CD4-positive, alpha-beta T cell treated with Interleukin-1 beta for 1 hour (primary cell): ENCODE results near the gene CFAP20.
A peak's percentile ranks its signal among the peaks of the same experiment; 100 is the strongest.

Experiments used
- DNase-seq, 2 donors: peaks; one replicate each; pipeline ENCODE4 v3.0.0-alpha.2; 2020 to 2022

The CFAP20 gene

GRCh38 chr16:58129097-58129936 lies at the start of gene CFAP20:
CFAP20 (minus strand) TSS chr16:58129381; CDS start chr16:58129115, 266 bp downstream.
- peak; percentile 97 for DNase-seq

- no peak for DNase-seq
Measured at GRCh38 chr16:58177353-58177710, 48.2 kb upstream of the CFAP20 start.

GRCh38 chr16:58176608-58177352 lies 47.6 kb upstream of the CFAP20 start:
- DNase-seq, result peak in 1 of 2 donors; percentile 5

- no peak for DNase-seq
Measured at GRCh38 chr16:58170223-58170622, 41.0 kb upstream of the CFAP20 start.

GRCh38 chr16:58160855-58161254 lies 31.7 kb upstream of the CFAP20 start:
- no peak for DNase-seq

- DNase-seq, result no peak
Measured at GRCh38 chr16:58158725-58159124, 29.5 kb upstream of the CFAP20 start.

- no peak for DNase-seq
Measured at GRCh38 chr16:58157951-58158540, 28.9 kb upstream of the CFAP20 start.

GRCh38 chr16:58157239-58157638 lies 28.1 kb upstream of the CFAP20 start:
- no peak for DNase-seq

- DNase-seq, result no peak
Measured at GRCh38 chr16:58155839-58156238, 26.7 kb upstream of the CFAP20 start.

GRCh38 chr16:58154345-58154744 lies 25.2 kb upstream of the CFAP20 start:
- DNase-seq, result no peak

GRCh38 chr16:58152246-58152868 lies 23.2 kb upstream of the CFAP20 start:
- DNase-seq, result no peak

- no peak for DNase-seq
Measured at GRCh38 chr16:58148526-58148925, 19.3 kb upstream of the CFAP20 start.

- no peak for DNase-seq
Measured at GRCh38 chr16:58148099-58148498, 18.9 kb upstream of the CFAP20 start.

GRCh38 chr16:58138852-58139251 lies 9.7 kb upstream of the CFAP20 start:
- DNase-seq, result no peak

GRCh38 chr16:58137581-58137980 lies 8.4 kb upstream of the CFAP20 start:
- DNase-seq, result no peak

- DNase-seq, result no peak
Measured at GRCh38 chr16:58128711-58129096, 477 bp downstream of the CFAP20 start.

GRCh38 chr16:58128181-58128631 lies 975 bp downstream of the CFAP20 start:
- DNase-seq, result no peak

GRCh38 chr16:58127634-58128033 lies 1.5 kb downstream of the CFAP20 start:
- no peak for DNase-seq

GRCh38 chr16:58127033-58127556 lies 2.1 kb downstream of the CFAP20 start:
- peak; percentile 50 to 77 for DNase-seq

- DNase-seq, result no peak
Measured at GRCh38 chr16:58126451-58126961, 2.7 kb downstream of the CFAP20 start.

- DNase-seq, result no peak
Measured at GRCh38 chr16:58125781-58126335, 3.3 kb downstream of the CFAP20 start.

GRCh38 chr16:58125041-58125440 lies 4.1 kb downstream of the CFAP20 start:
- no peak for DNase-seq

GRCh38 chr16:58124601-58124915 lies 4.6 kb downstream of the CFAP20 start:
- DNase-seq, result no peak
